Measurements from ENCODE around the gene RANBP10. TPM values are rescaled to one million over a fixed set of nuclear protein-coding genes. Genes with fewer than 3 reads are reported as not detected.

Gene RANBP10
- total and polyA plus RNA-seq, 9 of the 15 experiments (the other 6 are each of a cell fraction or from before 2014, with no cell fraction given): 0.61 to 19.3 (median 5.9) TPM

- TF ChIP-seq ZBTB40 (IDR thresholded peaks at IDR 0.05) (no peak), ZBTB40 (CRISPR knock-in tag; IDR thresholded peaks at IDR 0.05) (no peak), ZNF282 (CRISPR knock-in tag; IDR thresholded peaks at IDR 0.05) (no peak)
These were observed 56.8 kb downstream of the RANBP10 start (continued) for GRCh38 chr16:67749436-67750078.
